HFF-Myc (cell line): ENCODE data around the gene TAF1B.
A peak's percentile ranks its signal among the peaks of the same experiment; 100 is the strongest.

Experiments used
- DNase-seq: peaks from one replicate; pipeline ENCODE4 v3.0.0-alpha.2; 2011; ENCODE audit warnings: low read depth; ENCODE audit errors: extremely low read depth
- H3K4me3 ChIP-seq: replicated peaks from 2 replicates; pipeline ENCODE4 v1.5.1; 2011; ENCODE audit warnings: low read depth, mild to moderate bottlenecking, control low read depth, low read length
- TF ChIP-seq, protein P1 (sequence below): IDR thresholded peaks from 2 replicates; pipeline ENCODE4 v1.5.1; 2012; ENCODE audit warnings: mild to moderate bottlenecking, low read depth, low read length, control low read depth; ENCODE audit errors: missing control alignments

The TAF1B gene

DNA sequence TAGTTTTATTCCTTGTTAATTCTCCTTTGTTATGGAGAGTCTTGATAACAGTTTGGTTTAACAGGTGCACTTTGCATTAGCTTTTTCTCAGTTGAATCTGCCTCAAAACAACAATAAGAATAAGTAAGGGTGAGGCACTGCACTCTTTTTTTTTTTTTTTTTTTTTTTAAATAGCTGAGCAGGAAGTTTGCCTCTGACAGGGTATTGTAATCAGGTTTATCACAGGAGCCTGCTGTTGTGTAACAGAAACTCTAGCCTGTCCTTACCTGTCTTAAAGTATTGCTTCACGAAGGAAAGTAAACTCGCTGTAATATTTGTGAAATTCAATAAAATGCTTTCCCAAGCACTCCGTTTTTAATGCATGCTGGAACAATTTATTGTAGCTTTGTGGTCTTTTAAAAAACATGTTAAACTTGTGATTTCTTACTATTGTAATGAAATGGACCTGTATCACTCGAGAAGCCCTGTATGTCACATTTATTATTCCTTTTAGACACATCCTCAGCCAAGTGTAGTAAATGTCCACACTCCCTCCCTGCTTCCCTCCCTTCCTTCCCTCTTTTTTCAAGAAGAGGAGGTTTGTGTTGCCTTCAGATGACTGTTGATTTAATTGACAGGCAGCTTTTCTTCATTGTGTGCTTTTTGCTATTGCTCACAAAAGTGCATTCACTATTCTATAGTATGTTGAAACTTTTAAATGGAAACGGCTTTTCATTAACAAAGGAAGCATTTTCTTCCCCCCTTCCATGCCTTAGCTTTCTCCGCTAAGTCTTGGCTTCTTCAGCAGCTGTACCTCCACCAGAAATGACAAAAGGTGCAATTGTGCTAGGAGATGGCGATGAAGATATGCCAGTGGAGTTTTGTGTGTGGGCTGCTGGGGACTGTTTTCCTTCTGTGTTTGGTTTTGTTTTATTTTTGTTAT, 52.7 kb downstream of the TAF1B start:
- no peak for DNase-seq
- no peak overlapping the region for H3K4me3 ChIP-seq
- TF ChIP-seq, protein P1, sequence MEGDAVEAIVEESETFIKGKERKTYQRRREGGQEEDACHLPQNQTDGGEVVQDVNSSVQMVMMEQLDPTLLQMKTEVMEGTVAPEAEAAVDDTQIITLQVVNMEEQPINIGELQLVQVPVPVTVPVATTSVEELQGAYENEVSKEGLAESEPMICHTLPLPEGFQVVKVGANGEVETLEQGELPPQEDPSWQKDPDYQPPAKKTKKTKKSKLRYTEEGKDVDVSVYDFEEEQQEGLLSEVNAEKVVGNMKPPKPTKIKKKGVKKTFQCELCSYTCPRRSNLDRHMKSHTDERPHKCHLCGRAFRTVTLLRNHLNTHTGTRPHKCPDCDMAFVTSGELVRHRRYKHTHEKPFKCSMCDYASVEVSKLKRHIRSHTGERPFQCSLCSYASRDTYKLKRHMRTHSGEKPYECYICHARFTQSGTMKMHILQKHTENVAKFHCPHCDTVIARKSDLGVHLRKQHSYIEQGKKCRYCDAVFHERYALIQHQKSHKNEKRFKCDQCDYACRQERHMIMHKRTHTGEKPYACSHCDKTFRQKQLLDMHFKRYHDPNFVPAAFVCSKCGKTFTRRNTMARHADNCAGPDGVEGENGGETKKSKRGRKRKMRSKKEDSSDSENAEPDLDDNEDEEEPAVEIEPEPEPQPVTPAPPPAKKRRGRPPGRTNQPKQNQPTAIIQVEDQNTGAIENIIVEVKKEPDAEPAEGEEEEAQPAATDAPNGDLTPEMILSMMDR = no peak

DNA sequence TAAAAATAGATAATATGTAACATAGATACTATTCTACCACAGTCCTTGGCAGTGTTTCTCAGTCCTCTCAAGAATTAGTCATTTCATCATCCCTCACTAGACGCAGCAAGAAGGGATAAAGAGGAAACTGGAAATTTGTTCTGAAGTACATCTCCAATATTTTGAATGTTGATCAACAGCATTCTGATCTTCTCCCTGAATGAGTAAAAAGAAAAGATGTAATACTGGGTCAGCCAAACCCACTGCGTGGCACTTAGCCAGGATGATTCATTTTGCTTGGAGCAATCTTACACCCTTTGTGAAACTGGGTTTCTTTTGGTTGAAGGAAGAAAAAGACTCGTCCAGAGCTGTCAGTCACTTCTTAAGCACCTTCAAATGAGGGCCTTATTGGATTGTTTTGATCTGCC, 54.1 kb downstream of the TAF1B start:
- TF ChIP-seq, protein P1 = no peak
- DNase-seq = peak; percentile 80
- no peak overlapping the region for H3K4me3 ChIP-seq

DNA sequence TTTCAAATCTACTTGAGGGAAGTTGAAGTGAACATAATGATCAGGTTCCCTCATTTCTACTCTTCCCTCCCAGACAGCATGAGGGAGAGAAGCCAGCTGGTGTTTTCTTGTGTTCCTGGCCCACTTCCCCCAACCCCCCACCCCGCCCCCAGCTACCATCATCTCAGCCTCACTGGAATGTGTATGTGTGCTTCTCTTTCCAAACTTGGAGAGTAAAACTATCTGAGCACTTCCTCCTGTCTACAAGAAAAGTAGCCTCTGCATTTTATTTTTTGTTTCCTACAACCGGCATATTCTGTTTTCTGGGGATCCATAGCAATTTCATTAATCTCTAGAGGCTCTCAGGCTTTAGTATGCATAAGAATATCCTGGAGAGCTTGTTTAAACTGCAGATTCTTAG, 54.6 kb downstream of the TAF1B start:
- DNase-seq = no peak
- TF ChIP-seq, protein P1 = no peak
- no peak overlapping the region for H3K4me3 ChIP-seq

DNA sequence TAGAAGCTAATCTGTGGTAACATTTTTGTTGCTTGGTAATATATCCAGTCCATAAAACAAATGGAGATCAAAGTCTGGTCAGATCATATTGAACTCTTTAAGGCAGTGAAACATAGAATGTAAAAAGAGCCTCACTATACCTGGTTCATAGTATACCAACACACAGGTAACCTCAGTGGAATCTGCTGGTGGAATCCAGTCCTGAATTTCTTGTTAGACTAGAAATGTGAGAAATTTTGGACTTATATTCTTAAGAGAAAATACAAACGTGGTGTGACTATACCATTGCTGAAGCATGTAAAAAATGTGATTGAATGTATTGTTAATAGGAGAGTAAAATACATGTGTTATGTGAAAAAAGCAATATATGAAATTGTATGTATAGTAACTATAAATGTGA, 62.1 kb downstream of the TAF1B start:
- TF ChIP-seq, protein P1 = no peak
- no peak overlapping the region for H3K4me3 ChIP-seq
- DNase-seq = no peak

DNA sequence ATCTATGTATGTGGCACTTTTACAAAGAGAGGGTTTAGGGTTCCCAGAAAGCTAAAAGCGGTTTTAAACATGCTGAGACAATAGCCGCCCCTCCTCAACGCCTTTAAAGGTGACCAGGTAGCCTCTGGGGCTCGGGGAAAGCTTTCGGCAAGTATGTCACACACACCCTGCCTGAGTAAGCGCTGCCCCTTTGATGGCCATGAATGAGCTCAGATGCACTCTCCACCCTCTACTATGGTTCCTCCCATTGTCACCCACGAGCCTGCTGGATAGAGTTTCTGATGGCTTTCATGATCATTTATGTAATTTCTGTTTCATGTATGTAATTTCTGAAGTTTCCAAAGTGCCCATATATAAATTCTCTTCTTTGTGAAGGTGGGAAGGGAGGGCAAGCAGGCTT, 64.1 kb downstream of the TAF1B start:
- no peak overlapping the region for H3K4me3 ChIP-seq
- DNase-seq = no peak
- TF ChIP-seq, protein P1 = no peak

DNA sequence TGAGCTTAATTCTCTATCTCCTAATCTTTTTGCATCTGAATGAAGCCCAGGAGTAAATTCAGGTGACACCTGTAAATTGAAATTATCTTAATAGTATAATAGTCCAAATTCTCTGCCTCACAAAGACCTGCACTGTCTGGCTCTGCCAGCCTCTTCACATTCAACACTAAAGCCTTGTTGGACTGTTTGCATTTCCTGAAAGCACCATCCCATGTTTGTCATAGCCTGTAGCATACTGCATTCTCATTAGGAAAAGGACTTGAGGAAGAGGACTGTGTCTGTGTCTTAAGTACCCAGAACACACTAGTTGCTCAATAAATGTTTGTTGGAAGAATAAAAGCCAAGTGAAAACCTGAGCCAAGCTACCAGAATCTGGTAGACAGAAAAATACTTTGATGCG, 65.4 kb downstream of the TAF1B start:
- DNase-seq = no peak
- no peak overlapping the region for H3K4me3 ChIP-seq
- TF ChIP-seq, protein P1 = no peak
